Activated CD8-positive, alpha-beta memory T cell treated with anti-CD3 and anti-CD28 coated beads for 1 hour (primary cell): Measurements from ENCODE around the gene PLXNA4.

Experiments
- DNase-seq, 2 donors: peaks; one replicate each; pipeline ENCODE4 v3.0.0-alpha.2; 2020; ENCODE audit warnings: low read depth in 1 of 2; ENCODE audit errors: extremely low read depth in 1 of 2

PLXNA4 gene

GRCh38 chr7:132328047-132328620, 248.1 kb downstream of the PLXNA4 start:
- no peak for DNase-seq

- DNase-seq, result no peak
Measured at GRCh38 chr7:132326878-132327589, 249.2 kb downstream of the PLXNA4 start.

- DNase-seq, result no peak
Measured at GRCh38 chr7:132322970-132323369, 253.3 kb downstream of the PLXNA4 start.

GRCh38 chr7:132321387-132321786, 254.9 kb downstream of the PLXNA4 start:
- DNase-seq, result no peak

- DNase-seq, result no peak
Measured at GRCh38 chr7:132319481-132319880, 256.8 kb downstream of the PLXNA4 start.

- DNase-seq, result peak; percentile 30 to 58
Measured at GRCh38 chr7:132318352-132319318, 257.6 kb downstream of the PLXNA4 start.

- DNase-seq, result no peak
Measured at GRCh38 chr7:132317701-132318351, 258.4 kb downstream of the PLXNA4 start.

GRCh38 chr7:132312531-132313055, 263.7 kb downstream of the PLXNA4 start:
- DNase-seq, result no peak

- DNase-seq, result no peak
Measured at GRCh38 chr7:132311733-132312132, 264.5 kb downstream of the PLXNA4 start.

GRCh38 chr7:132309102-132309805, 267.0 kb downstream of the PLXNA4 start:
- no peak for DNase-seq

GRCh38 chr7:132307465-132307864, 268.8 kb downstream of the PLXNA4 start:
- DNase-seq, result no peak

- DNase-seq, result no peak
Measured at GRCh38 chr7:132300599-132301277, 275.5 kb downstream of the PLXNA4 start.

GRCh38 chr7:132298790-132299189, 277.5 kb downstream of the PLXNA4 start:
- DNase-seq, result no peak

- DNase-seq, result no peak
Measured at GRCh38 chr7:132296820-132297219, 279.4 kb downstream of the PLXNA4 start.

- no peak for DNase-seq
Measured at GRCh38 chr7:132295175-132295574, 281.1 kb downstream of the PLXNA4 start.

- DNase-seq, result no peak
Measured at GRCh38 chr7:132292803-132293202, 283.5 kb downstream of the PLXNA4 start.

GRCh38 chr7:132291481-132291880, 284.8 kb downstream of the PLXNA4 start:
- no peak for DNase-seq

- no peak for DNase-seq
Measured at GRCh38 chr7:132290021-132290420, 286.2 kb downstream of the PLXNA4 start.

GRCh38 chr7:132286836-132287235, 289.4 kb downstream of the PLXNA4 start:
- no peak for DNase-seq

GRCh38 chr7:132280335-132280734, 295.9 kb downstream of the PLXNA4 start:
- no peak for DNase-seq
